Right atrium auricular region (tissue), 2 donors: ENCODE measurements around the gene DNTTIP2. TPM values are rescaled to one million over a fixed set of nuclear protein-coding genes. Genes with fewer than 3 reads are reported as not detected.
A peak's percentile ranks its signal among the peaks of the same experiment; 100 is the strongest.
"Not testable (repeated sequence)": the region's sequence is repeated elsewhere in the genome, so short reads cannot be mapped to it uniquely, and the experiment has no call there.

Experiments used
- DNase-seq: peaks from one replicate; pipeline ENCODE4 v3.0.0-alpha.2; 2019; ENCODE audit warnings: low spot score
- H3K27ac ChIP-seq, 2 donors: fragments of 200-600 bp; sonication (generic); 1 replicate in 1 of 2; 2 replicates in 1 of 2; pipeline ENCODE4 v1.5.1; 2016 to 2019
- H3K27me3 ChIP-seq, 2 donors: fragments of 200-600 bp; sonication (generic); one replicate each; pipeline versions ENCODE4 v1.5.1 to v1.6.0; 2017 to 2019
- H3K36me3 ChIP-seq: fragments of 200-600 bp; sonication (generic); one replicate; pipeline ENCODE4 v1.5.1; 2016
- H3K4me1 ChIP-seq, 2 donors: fragments of 200-600 bp; sonication (generic); one replicate each; pipeline versions ENCODE4 v1.5.1 to v1.6.0; 2017 to 2019
- H3K4me3 ChIP-seq, 2 donors: fragments of 200-600 bp; sonication (generic); 1 replicate in 1 of 2; 2 replicates in 1 of 2; pipeline ENCODE4 v1.5.1; 2017 to 2019; ENCODE audit warnings: mild to moderate bottlenecking in 1 of 2, moderate library complexity in 1 of 2
- H3K9me3 ChIP-seq, 2 donors: fragments of 200-600 bp; sonication (generic); one replicate each; pipeline ENCODE4 v1.5.1; 2019
- total RNA-seq, 2 donors: library from RNA; depleted of rRNA; stranded (reverse); fragments of >200 nt; gene quantifications; one replicate each; pipeline ENCODE4 v1.1.0, GENCODE V29; 2016
- TF ChIP-seq, protein P1 (sequence below), 2 donors: fragments of 200-600 bp; sonication (generic); IDR thresholded peaks; one replicate each; pipeline ENCODE4 v1.5.1; 2019; ENCODE audit warnings: antibody characterized with exemption in 2 of 2

DNTTIP2 gene, protein sequence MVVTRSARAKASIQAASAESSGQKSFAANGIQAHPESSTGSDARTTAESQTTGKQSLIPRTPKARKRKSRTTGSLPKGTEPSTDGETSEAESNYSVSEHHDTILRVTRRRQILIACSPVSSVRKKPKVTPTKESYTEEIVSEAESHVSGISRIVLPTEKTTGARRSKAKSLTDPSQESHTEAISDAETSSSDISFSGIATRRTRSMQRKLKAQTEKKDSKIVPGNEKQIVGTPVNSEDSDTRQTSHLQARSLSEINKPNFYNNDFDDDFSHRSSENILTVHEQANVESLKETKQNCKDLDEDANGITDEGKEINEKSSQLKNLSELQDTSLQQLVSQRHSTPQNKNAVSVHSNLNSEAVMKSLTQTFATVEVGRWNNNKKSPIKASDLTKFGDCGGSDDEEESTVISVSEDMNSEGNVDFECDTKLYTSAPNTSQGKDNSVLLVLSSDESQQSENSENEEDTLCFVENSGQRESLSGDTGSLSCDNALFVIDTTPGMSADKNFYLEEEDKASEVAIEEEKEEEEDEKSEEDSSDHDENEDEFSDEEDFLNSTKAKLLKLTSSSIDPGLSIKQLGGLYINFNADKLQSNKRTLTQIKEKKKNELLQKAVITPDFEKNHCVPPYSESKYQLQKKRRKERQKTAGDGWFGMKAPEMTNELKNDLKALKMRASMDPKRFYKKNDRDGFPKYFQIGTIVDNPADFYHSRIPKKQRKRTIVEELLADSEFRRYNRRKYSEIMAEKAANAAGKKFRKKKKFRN
- 10 to 100 TPM; 19.7 to 24.7 TPM for total RNA-seq

DNA sequence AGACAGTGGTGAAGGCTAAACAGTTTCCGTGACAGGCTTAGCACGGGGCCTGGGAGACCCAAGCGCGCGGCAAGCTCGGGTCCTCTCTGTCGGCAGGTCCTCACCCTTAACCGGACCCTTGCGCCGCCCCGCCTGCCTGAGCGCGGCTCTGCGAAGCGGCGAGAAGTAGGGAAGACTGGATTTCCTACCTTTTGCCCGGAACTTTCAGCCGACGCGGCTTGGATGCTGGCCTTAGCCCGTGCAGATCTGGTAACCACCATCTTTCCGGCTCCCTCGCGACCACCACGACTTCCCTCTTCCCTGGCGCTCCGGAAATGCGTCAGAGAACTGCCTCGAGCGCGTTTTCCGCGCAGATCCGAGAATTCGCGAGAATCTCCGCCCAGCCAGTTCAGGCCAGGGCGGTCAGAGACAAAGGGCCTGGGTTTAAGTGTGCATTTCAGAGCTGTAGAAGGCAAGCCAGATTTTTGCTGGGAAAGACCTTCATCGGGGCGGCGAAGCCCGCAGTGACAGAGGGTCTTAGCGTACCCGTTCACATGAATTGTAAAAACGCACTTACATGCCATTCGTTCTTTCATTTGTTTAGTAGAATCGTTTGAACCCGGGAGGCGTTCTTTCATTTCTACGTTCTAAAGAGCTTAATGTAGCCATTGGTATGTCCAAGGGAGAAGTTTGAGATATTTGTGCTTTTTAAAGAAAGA, at the start of gene DNTTIP2:
Gene DNTTIP2 (minus strand): TSS at position 318 of the 698 bp plus-strand sequence. CDS start 58 bp downstream, at position 260.
- TF ChIP-seq, protein P1, sequence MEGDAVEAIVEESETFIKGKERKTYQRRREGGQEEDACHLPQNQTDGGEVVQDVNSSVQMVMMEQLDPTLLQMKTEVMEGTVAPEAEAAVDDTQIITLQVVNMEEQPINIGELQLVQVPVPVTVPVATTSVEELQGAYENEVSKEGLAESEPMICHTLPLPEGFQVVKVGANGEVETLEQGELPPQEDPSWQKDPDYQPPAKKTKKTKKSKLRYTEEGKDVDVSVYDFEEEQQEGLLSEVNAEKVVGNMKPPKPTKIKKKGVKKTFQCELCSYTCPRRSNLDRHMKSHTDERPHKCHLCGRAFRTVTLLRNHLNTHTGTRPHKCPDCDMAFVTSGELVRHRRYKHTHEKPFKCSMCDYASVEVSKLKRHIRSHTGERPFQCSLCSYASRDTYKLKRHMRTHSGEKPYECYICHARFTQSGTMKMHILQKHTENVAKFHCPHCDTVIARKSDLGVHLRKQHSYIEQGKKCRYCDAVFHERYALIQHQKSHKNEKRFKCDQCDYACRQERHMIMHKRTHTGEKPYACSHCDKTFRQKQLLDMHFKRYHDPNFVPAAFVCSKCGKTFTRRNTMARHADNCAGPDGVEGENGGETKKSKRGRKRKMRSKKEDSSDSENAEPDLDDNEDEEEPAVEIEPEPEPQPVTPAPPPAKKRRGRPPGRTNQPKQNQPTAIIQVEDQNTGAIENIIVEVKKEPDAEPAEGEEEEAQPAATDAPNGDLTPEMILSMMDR (IDR thresholded peaks at IDR 0.05) = no peak
- no peaks in the 10 kb centered on the region for H3K27me3 ChIP-seq
- no peaks in the 10 kb centered on the region for H3K9me3 ChIP-seq
- H3K4me3 ChIP-seq = peak within 1 kb of the TSS; percentile 73 to 88
- DNase-seq = peak; percentile 91
- peak within 1 kb of the TSS; percentile 91 to 92 for H3K27ac ChIP-seq
- H3K4me1 ChIP-seq = peaks cover 0 to 33% of the 10 kb centered on the region in 2 donors
- H3K36me3 ChIP-seq = peaks cover 27% of the 10 kb centered on the region

DNA sequence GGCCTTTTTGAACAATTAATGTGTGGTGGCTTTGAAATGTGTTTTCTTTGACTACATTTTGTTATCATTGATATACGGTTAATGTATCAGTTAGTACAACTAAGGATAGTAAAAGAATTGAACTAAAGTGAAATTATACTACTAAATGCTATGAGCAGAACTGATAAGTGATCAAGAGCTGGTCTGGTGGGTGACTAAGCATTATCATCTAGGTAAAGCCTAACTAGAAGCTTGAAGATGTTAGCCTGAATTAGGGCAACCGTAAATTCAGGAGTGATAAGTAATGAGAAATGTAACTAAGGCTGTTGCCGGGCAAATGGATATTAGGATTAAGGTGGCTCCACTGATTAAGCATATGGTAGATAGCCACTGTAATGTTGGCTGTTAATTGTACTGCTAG, 46.2 kb upstream of the DNTTIP2 start:
- Histone ChIP-seq H3K27ac (no peak overlapping the region), H3K27me3 (no peaks in the 10 kb centered on the region), H3K9me3 (peaks cover 0 to 4% of the 10 kb centered on the region in 2 donors), H3K4me1 (no peaks in the 10 kb centered on the region), H3K4me3 (no peak overlapping the region), H3K36me3 (no peaks in the 10 kb centered on the region)
- DNase-seq = no peak
- TF ChIP-seq, protein P1 (IDR thresholded peaks at IDR 0.05) = no peak

DNA sequence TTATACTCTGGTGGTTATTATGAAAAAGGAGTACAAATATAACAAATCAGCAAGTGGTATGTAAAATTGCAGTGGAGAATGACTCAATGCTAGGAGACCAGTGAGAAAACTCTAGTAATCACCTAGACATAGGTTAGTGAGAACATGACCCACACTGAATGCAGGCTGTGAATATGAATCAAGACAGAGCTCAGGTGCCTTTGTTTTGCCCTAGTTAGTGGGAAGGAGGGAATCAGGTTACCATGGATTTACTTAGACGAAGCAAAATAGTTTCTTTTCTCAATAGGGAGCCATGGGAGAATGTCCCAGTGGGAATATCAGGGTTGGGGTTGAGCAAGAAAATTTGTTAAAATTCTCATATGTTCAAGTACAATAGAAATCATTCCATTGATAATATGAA, 40.8 kb upstream of the DNTTIP2 start:
- Histone ChIP-seq H3K27me3 (no peaks in the 10 kb centered on the region), H3K4me3 (no peak overlapping the region)
- DNase-seq = no peak

DNA sequence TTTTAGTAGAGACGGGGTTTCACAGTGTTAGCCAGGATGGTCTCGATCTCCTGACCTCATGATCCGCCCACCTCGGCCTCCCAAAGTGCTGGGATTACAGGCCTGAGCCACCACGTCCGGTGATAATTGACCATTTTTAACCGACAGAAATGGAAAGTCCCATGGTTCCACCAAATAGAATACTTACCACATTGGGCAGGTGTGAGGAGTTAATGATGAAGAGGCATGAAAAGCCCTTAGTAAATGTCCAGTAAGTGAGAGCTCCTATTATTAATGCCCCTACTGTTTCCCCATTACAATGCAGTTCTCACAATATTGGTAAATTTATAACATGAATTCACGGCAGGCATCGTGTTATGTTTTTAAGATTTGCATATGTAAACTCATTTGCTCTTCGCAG, 38.3 kb upstream of the DNTTIP2 start:
- DNase-seq = no peak
- TF ChIP-seq, protein P1 (IDR thresholded peaks at IDR 0.05) = no peak
- no peak overlapping the region for H3K4me3 ChIP-seq

More for the DNA sequence above, 40.8 kb upstream of the DNTTIP2 start:
- no peaks in the 10 kb centered on the region for H3K36me3 ChIP-seq
- TF ChIP-seq, protein P1 (IDR thresholded peaks at IDR 0.05) = no peak
- H3K27ac ChIP-seq = no peak overlapping the region
- H3K9me3 ChIP-seq = no peaks in the 10 kb centered on the region
- H3K4me1 ChIP-seq = no peaks in the 10 kb centered on the region

DNA sequence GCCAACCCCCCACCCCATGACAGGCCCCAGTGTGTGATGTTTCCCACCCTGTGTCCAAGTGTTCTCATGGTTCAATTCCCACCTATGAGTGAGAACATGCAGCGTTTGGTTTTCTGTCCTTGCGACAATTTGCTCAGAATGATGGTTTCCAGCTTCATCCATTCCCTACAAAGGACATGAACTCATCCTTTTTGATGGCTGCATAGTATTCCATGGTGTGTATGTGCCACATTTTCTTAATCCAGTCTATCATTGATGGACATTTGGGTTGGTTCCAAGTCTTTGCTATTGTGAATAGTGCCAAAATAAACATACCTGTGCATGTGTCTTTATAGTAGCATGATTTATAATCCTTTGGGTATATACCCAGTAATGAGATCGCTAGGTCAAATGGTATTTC, 31.9 kb upstream of the DNTTIP2 start:
- not testable (repeated sequence) for H3K27ac ChIP-seq, DNase-seq, H3K27me3 ChIP-seq, H3K9me3 ChIP-seq, H3K4me3 ChIP-seq, H3K36me3 ChIP-seq
- peaks cover 0 to 14% of the 10 kb centered on the region in 2 donors for H3K4me1 ChIP-seq

More for the DNA sequence above, 38.3 kb upstream of the DNTTIP2 start:
- H3K9me3 ChIP-seq = no peaks in the 10 kb centered on the region
- no peak overlapping the region for H3K27ac ChIP-seq
- no peaks in the 10 kb centered on the region for H3K27me3 ChIP-seq
- H3K36me3 ChIP-seq = no peaks in the 10 kb centered on the region
- H3K4me1 ChIP-seq = no peaks in the 10 kb centered on the region
